ENCODE results near the gene BCL6.

The BCL6 gene

GRCh38 chr3:187762792-187763191 is 17.5 kb upstream of the BCL6 start:
- Histone ChIP-seq H3K27me3 (ENCODE audit: control insufficient read depth, insufficient read depth, low read length, poor library complexity, severe bottlenecking) (no peaks in the 10 kb centered on the region), H3K36me3 (ENCODE audit: control insufficient read depth, insufficient read depth, low read length) (no peaks in the 10 kb centered on the region), H3K4me3 (ENCODE audit: insufficient read depth, low read depth, low read length) (no peak overlapping the region), H3K9me3 (ENCODE audit: control insufficient read depth, low read length) (no peaks in the 10 kb centered on the region), H3K4me1 (ENCODE audit: control insufficient read depth, insufficient read depth, low read length) (peaks cover 4% of the 10 kb centered on the region), H3K27ac (ENCODE audit: insufficient read depth, low read depth, low read length, poor library complexity, severe bottlenecking) (no peak overlapping the region)
- WGBS, 2 experiments: 91% methylated on average over 1 of the region's 2 CpGs; no CpG with 5 or more reads in 1 of the 2 experiments

DNA sequence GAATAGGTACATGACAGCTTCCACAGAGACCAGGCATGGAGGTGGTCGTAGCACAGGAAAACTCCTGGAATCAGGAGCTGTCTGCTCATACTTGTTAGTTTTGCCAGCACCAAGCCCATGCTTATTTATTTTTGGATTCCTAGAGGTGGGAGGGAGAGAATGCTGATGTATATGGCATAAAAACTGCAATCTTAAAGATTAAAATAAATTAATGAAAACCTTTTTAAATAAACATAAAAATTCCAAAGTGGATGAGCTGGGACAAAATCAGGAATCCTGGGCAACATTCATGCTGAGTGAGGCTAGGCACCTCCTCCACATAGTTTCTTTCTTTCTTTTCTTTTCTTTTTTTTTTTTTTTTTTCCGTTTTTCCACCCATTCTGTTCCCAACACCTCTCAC is 14.3 kb upstream of the BCL6 start:
- Histone ChIP-seq H3K36me3 (ENCODE audit: control insufficient read depth, insufficient read depth, low read length) (no peaks in the 10 kb centered on the region), H3K27me3 (ENCODE audit: control insufficient read depth, insufficient read depth, low read length, poor library complexity, severe bottlenecking) (no peaks in the 10 kb centered on the region), H3K27ac (ENCODE audit: insufficient read depth, low read depth, low read length, poor library complexity, severe bottlenecking) (no peak overlapping the region), H3K4me1 (ENCODE audit: control insufficient read depth, insufficient read depth, low read length) (peaks cover 4% of the 10 kb centered on the region), H3K4me3 (ENCODE audit: insufficient read depth, low read depth, low read length) (no peak overlapping the region), H3K9me3 (ENCODE audit: control insufficient read depth, low read length) (no peaks in the 10 kb centered on the region)
- WGBS, 2 experiments: 95% methylated on average over 1 of the region's 2 CpGs

GRCh38 chr3:187758318-187758955 is 13.2 kb upstream of the BCL6 start:
- Histone ChIP-seq H3K4me3 (ENCODE audit: insufficient read depth, low read depth, low read length) (no peak overlapping the region), H3K27ac (ENCODE audit: insufficient read depth, low read depth, low read length, poor library complexity, severe bottlenecking) (no peak overlapping the region), H3K9me3 (ENCODE audit: control insufficient read depth, low read length) (no peaks in the 10 kb centered on the region), H3K36me3 (ENCODE audit: control insufficient read depth, insufficient read depth, low read length) (no peaks in the 10 kb centered on the region), H3K4me1 (ENCODE audit: control insufficient read depth, insufficient read depth, low read length) (no peaks in the 10 kb centered on the region), H3K27me3 (ENCODE audit: control insufficient read depth, insufficient read depth, low read length, poor library complexity, severe bottlenecking) (no peaks in the 10 kb centered on the region)
- 86 to 92% methylated on average over 1 of the region's 1 CpG for WGBS, 2 experiments

DNA sequence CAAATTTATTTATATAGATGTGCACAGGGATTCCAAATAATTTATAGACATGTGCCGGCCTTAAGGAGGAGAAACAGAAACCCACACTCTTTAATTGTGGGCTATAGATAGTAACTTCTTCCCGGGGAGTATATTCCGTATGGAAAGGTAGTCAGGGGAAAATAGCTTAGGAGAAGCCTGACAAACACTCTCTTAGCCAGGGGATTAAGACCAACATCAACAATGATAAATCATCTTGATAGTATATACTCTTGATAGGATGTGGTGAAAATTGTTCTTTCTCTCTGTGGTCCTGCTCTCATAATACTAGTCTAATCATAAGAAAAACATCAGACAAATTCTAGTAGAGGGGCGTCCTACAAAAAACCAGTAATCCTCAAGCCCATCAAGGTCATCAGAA is 8.2 kb upstream of the BCL6 start:
- Histone ChIP-seq H3K4me1 (ENCODE audit: control insufficient read depth, insufficient read depth, low read length) (peaks cover 23% of the 10 kb centered on the region), H3K9me3 (ENCODE audit: control insufficient read depth, low read length) (no peaks in the 10 kb centered on the region), H3K36me3 (ENCODE audit: control insufficient read depth, insufficient read depth, low read length) (no peaks in the 10 kb centered on the region), H3K4me3 (ENCODE audit: insufficient read depth, low read depth, low read length) (no peak overlapping the region), H3K27me3 (ENCODE audit: control insufficient read depth, insufficient read depth, low read length, poor library complexity, severe bottlenecking) (no peaks in the 10 kb centered on the region), H3K27ac (ENCODE audit: insufficient read depth, low read depth, low read length, poor library complexity, severe bottlenecking) (no peak overlapping the region)
- WGBS, 2 experiments: 86 to 94% methylated on average over 1 to 4 of the region's 4 CpGs

DNA sequence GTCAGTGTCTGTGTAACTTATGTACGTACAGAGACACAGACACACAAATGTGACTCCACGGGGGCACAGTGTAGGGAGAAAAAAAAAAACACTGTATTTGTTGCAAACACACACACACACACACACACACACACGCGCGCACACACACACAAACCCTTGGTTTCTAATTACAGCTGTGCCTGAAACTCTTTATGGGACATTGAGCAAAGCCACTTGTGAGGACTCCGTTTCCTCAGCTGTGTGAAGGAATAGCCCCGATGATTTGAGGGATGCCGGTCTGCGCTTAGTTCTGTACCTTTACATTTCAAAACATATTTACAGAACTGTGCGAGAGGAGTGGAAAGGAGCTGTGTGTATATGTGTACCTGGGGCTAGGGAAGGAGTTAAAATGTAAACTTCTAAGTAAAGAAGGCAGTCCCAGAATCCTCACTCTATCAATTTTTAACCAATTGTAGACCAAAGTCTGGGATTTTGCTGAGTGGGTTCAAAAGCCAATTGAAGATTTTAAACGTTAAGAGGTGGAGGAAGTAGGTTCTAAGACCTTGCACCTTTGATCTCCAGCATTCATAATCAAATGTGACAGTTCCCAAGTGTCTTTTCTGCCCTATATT is 5.3 kb upstream of the BCL6 start:
- H3K27ac ChIP-seq (ENCODE audit: insufficient read depth, low read depth, low read length, poor library complexity, severe bottlenecking): no peak overlapping the region
- peaks cover 40% of the 10 kb centered on the region for H3K4me1 ChIP-seq (ENCODE audit: control insufficient read depth, insufficient read depth, low read length)
- no peaks in the 10 kb centered on the region for H3K36me3 ChIP-seq (ENCODE audit: control insufficient read depth, insufficient read depth, low read length)
- no peaks in the 10 kb centered on the region for H3K27me3 ChIP-seq (ENCODE audit: control insufficient read depth, insufficient read depth, low read length, poor library complexity, severe bottlenecking)
- no peak overlapping the region for H3K4me3 ChIP-seq (ENCODE audit: insufficient read depth, low read depth, low read length)
- 52 to 58% methylated on average over 7 to 10 of the region's 11 CpGs for WGBS, 2 experiments
- no peaks in the 10 kb centered on the region for H3K9me3 ChIP-seq (ENCODE audit: control insufficient read depth, low read length)

DNA sequence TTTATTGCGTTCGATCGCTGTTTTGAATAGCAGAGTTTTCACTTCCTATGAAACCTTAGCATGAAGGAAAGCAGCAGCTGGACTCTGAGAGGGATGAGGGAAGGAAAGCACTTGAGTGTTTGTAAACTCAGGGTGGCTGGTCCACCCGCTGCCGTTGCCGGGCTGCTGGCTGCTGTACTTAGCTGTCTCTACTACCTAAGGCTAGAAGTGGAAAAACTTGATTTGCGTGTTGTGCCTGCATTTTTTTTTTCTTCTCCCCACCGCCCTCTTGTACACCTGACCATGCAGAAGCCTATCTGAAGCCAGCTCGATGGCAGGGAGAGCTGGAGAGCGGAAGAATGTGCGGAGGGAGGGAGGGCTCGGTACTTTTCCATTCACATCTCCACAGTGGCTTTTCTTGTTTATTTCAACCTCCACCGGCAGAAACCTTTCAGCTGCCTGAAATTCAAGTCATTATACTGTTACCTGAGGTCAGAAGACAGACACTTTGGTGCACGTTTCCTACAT is 4.8 kb upstream of the BCL6 start:
- no peak overlapping the region for H3K27ac ChIP-seq (ENCODE audit: insufficient read depth, low read depth, low read length, poor library complexity, severe bottlenecking)
- no peaks in the 10 kb centered on the region for H3K9me3 ChIP-seq (ENCODE audit: control insufficient read depth, low read length)
- H3K36me3 ChIP-seq (ENCODE audit: control insufficient read depth, insufficient read depth, low read length): no peaks in the 10 kb centered on the region
- H3K4me3 ChIP-seq (ENCODE audit: insufficient read depth, low read depth, low read length): no peak overlapping the region
- WGBS, 2 experiments: 39 to 41% methylated on average over 14 of the region's 14 CpGs
- H3K4me1 ChIP-seq (ENCODE audit: control insufficient read depth, insufficient read depth, low read length): peaks cover 40% of the 10 kb centered on the region
- H3K27me3 ChIP-seq (ENCODE audit: control insufficient read depth, insufficient read depth, low read length, poor library complexity, severe bottlenecking): no peaks in the 10 kb centered on the region

GRCh38 chr3:187748050-187748481 is 2.8 kb upstream of the BCL6 start:
- no peaks in the 10 kb centered on the region for H3K9me3 ChIP-seq (ENCODE audit: control insufficient read depth, low read length)
- H3K4me1 ChIP-seq (ENCODE audit: control insufficient read depth, insufficient read depth, low read length): peaks cover 40% of the 10 kb centered on the region
- WGBS, 2 experiments: 3 to 5% methylated on average over 2 of the region's 2 CpGs
- H3K36me3 ChIP-seq (ENCODE audit: control insufficient read depth, insufficient read depth, low read length): no peaks in the 10 kb centered on the region
- H3K27ac ChIP-seq (ENCODE audit: insufficient read depth, low read depth, low read length, poor library complexity, severe bottlenecking): no peak overlapping the region
- H3K27me3 ChIP-seq (ENCODE audit: control insufficient read depth, insufficient read depth, low read length, poor library complexity, severe bottlenecking): no peaks in the 10 kb centered on the region
- no peak overlapping the region for H3K4me3 ChIP-seq (ENCODE audit: insufficient read depth, low read depth, low read length)

DNA sequence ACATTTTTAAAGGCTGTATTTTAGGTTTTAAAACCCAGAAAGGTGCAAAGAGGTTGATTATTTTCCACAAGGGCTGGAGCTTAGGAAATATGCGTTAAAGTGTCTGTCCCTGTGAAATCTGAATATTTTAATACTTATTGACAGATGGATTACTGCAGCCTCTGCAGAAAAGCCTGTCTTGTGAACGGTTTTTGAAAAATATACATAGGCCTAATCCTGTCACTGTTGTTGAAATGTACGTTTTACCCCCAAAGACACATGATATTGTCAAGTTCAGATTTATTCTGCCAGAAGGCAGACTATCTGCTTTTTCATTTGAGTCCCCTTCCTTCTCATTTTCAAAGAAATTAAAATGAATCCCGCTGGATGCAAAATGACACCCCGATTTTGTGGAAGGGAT is 2.2 kb upstream of the BCL6 start:
- no peaks in the 10 kb centered on the region for H3K9me3 ChIP-seq (ENCODE audit: control insufficient read depth, low read length)
- H3K27ac ChIP-seq (ENCODE audit: insufficient read depth, low read depth, low read length, poor library complexity, severe bottlenecking): no peak overlapping the region
- no peaks in the 10 kb centered on the region for H3K36me3 ChIP-seq (ENCODE audit: control insufficient read depth, insufficient read depth, low read length)
- H3K27me3 ChIP-seq (ENCODE audit: control insufficient read depth, insufficient read depth, low read length, poor library complexity, severe bottlenecking): no peaks in the 10 kb centered on the region
- 64 to 70% methylated on average over 5 of the region's 5 CpGs for WGBS, 2 experiments
- no peak overlapping the region for H3K4me3 ChIP-seq (ENCODE audit: insufficient read depth, low read depth, low read length)
- H3K4me1 ChIP-seq (ENCODE audit: control insufficient read depth, insufficient read depth, low read length): peaks cover 40% of the 10 kb centered on the region

- peaks cover 1% of the 10 kb centered on the region for H3K27me3 ChIP-seq (ENCODE audit: control insufficient read depth, insufficient read depth, low read length, poor library complexity, severe bottlenecking)
- 6 to 14% methylated on average over 7 to 9 of the region's 10 CpGs for WGBS, 2 experiments
- no peaks in the 10 kb centered on the region for H3K36me3 ChIP-seq (ENCODE audit: control insufficient read depth, insufficient read depth, low read length)
- H3K4me3 ChIP-seq (ENCODE audit: insufficient read depth, low read depth, low read length): peak overlapping the region; percentile 70
- peaks cover 40% of the 10 kb centered on the region for H3K4me1 ChIP-seq (ENCODE audit: control insufficient read depth, insufficient read depth, low read length)
- H3K9me3 ChIP-seq (ENCODE audit: control insufficient read depth, low read length): no peaks in the 10 kb centered on the region
- peak overlapping the region; percentile 100 for H3K27ac ChIP-seq (ENCODE audit: insufficient read depth, low read depth, low read length, poor library complexity, severe bottlenecking)
Measured at GRCh38 chr3:187746442-187747281, 1.4 kb upstream of the BCL6 start.

DNA sequence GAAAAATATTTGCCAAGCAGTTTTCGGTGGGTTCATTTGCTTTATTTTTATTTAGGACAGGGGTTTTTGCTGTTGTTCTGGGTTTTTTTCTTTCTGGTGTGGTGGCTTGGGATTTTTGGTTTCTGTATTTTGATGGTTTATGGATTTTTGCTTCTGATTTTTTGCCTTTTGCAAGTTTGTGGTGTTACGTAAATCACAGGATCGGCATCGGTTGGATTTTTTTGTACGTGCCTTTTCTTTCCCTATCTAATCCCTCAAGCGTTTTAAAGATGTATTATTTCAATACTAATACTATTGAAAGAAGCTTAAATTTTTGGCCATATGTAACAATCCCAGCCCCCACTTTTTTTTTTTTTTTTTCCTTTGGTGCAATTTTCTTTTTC is 782 bp upstream of the BCL6 start:
- peak overlapping the region; percentile 70 for H3K4me3 ChIP-seq (ENCODE audit: insufficient read depth, low read depth, low read length)

More for the DNA sequence above, 782 bp upstream of the BCL6 start:
- Histone ChIP-seq H3K27ac (ENCODE audit: insufficient read depth, low read depth, low read length, poor library complexity, severe bottlenecking) (peak overlapping the region; percentile 100), H3K27me3 (ENCODE audit: control insufficient read depth, insufficient read depth, low read length, poor library complexity, severe bottlenecking) (peaks cover 5% of the 10 kb centered on the region), H3K4me1 (ENCODE audit: control insufficient read depth, insufficient read depth, low read length) (peaks cover 40% of the 10 kb centered on the region), H3K36me3 (ENCODE audit: control insufficient read depth, insufficient read depth, low read length) (no peaks in the 10 kb centered on the region), H3K9me3 (ENCODE audit: control insufficient read depth, low read length) (no peaks in the 10 kb centered on the region)
- 23 to 42% methylated on average over 1 to 4 of the region's 6 CpGs for WGBS, 2 experiments

Data from ectodermal cell (in vitro differentiated cells).